ENCODE data around the gene TJP3.

- TF ChIP-seq POLR2A (IDR thresholded peaks at IDR 0.05; ENCODE audit: low read depth, low read length), result no peak
- no peak for TF ChIP-seq TAF1 (IDR thresholded peaks at IDR 0.05; ENCODE audit: borderline replicate concordance, low read depth, low read length)
- no peak for TF ChIP-seq POLR2AphosphoS5 (IDR thresholded peaks at IDR 0.05; ENCODE audit: low read depth, low read length)
Observed at GRCh38 chr19:3753631-3754410, 45.6 kb downstream of the TJP3 start.

Measured in GM12892 (cell line).